HepG2 (cell line): ENCODE measurements around the gene CRYZL1. TPM values are rescaled to one million over a fixed set of nuclear protein-coding genes. Genes with fewer than 3 reads are reported as not detected.

ENCODE experiments used
- ARNTL ChIP-seq: sonication (generic); formaldehyde crosslinking; IDR thresholded peaks from 2 replicates; pipeline ENCODE4 v1.4.0; 2020; ENCODE audit warnings: mild to moderate bottlenecking, missing genetic modification reagents
- IRF9 ChIP-seq: sonication (generic); formaldehyde crosslinking; IDR thresholded peaks from 2 replicates; pipeline ENCODE4 v1.8.0; 2022; ENCODE audit warnings: missing genetic modification reagents, mild to moderate bottlenecking, borderline replicate concordance
- MIER3 ChIP-seq: IDR thresholded peaks from 2 replicates; pipeline ENCODE4 v1.6.1; 2016; ENCODE audit warnings: missing compliant biosample characterization, borderline replicate concordance
- NFAT5 ChIP-seq: sonication (generic); formaldehyde crosslinking; IDR thresholded peaks from 2 replicates; pipeline ENCODE4 v1.4.0; 2020; ENCODE audit warnings: missing genetic modification reagents
- RBM22 ChIP-seq: fragments of 200-400 bp; formaldehyde crosslinking; optimal IDR thresholded peaks from 2 replicates; pipeline ENCODE3; 2017; ENCODE audit warnings: mild to moderate bottlenecking, low read length, moderate library complexity
- SMAD1 ChIP-seq: sonication (generic); formaldehyde crosslinking; IDR thresholded peaks from 2 replicates; pipeline ENCODE4 v1.4.0; 2020; ENCODE audit warnings: missing genetic modification reagents, low read depth, mild to moderate bottlenecking, borderline replicate concordance
- ZNF234 ChIP-seq: sonication (generic); formaldehyde crosslinking; conservative IDR thresholded peaks from 2 replicates; pipeline ENCODE4 v1.5.1; 2020; ENCODE audit warnings: mild to moderate bottlenecking, missing genetic modification reagents
- ZNF235 ChIP-seq: sonication (generic); formaldehyde crosslinking; IDR thresholded peaks from 2 replicates; pipeline ENCODE4 v1.8.1; 2023; ENCODE audit warnings: mild to moderate bottlenecking, missing genetic modification reagents, borderline replicate concordance
- ZNF30 ChIP-seq: sonication (generic); formaldehyde crosslinking; IDR thresholded peaks from 2 replicates; pipeline ENCODE4 v1.5.0; 2020; ENCODE audit warnings: mild to moderate bottlenecking, missing genetic modification reagents
- polyA plus RNA-seq, 8 experiments: library from polyadenylated mRNA; depleted of rRNA in 3 of 8; stranded (reverse) in 7 of 8; unstranded in 1 of 8; fragments of >200 nt; fragmentation: Illumina TruSeq in 4 of 8; extraction: Trizol in 4 of 8; gene quantifications; 2 replicates each; pipeline versions ENCODE4 v1.2.1 to v1.2.3, GENCODE V29; 2011 to 2016; ENCODE audit warnings: low read depth in 4 of 8, missing spikeins in 1 of 8, mixed read lengths in 1 of 8; ENCODE audit not compliant: insufficient read depth in 1 of 8
- total RNA-seq, 5 experiments: library from RNA; depleted of rRNA; stranded (reverse); fragments of >200 nt; fragmentation: Illumina TruSeq; extraction: Trizol; gene quantifications; 2 replicates each; pipeline ENCODE4 v1.2.3, GENCODE V29; 2016; ENCODE audit warnings: low read depth in 1 of 5
- TF ChIP-seq, protein P1 (sequence below): sonication (generic); formaldehyde crosslinking; IDR thresholded peaks from 2 replicates; pipeline ENCODE4; 2020; ENCODE audit warnings: missing genetic modification reagents, mild to moderate bottlenecking, borderline replicate concordance
- TF ChIP-seq, protein P2 (sequence below): sonication (generic); formaldehyde crosslinking; IDR thresholded peaks from 2 replicates; pipeline ENCODE4 v1.4.0; 2020; ENCODE audit warnings: mild to moderate bottlenecking, missing genetic modification reagents

CRYZL1 gene
- total and polyA plus RNA-seq, 2 of the 13 experiments (the other 11 are each of a cell fraction or from before 2014, with no cell fraction given) = 20.3 to 27.7 TPM

DNA sequence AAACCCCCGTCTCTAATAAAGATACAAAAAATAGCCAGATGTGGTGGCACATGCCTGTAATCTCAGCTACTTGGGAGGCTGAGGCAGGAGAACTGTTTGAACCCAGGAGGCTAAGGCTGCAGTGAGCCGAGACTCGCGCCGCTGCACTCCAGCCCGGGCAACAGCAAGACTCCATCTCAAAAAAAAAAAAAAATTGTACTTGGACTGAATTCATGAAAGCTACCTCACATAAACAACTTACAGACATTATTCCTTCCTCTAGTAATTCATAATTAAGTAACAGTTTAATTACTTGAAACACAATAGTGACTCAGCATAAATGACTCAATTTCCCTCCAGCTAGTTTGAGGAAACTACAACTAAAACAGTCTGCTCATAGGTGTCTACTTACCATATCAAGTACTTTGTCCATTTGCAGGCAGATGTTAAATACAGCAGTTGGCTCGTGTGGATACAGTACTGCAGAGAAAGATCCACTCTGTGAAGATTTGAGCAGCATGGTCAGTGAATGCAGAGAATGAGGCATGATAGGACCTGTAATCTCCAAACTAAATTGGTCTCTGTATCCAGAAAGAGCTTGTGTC is 62.5 kb downstream of the CRYZL1 start (continued):
- TF ChIP-seq, protein P1, sequence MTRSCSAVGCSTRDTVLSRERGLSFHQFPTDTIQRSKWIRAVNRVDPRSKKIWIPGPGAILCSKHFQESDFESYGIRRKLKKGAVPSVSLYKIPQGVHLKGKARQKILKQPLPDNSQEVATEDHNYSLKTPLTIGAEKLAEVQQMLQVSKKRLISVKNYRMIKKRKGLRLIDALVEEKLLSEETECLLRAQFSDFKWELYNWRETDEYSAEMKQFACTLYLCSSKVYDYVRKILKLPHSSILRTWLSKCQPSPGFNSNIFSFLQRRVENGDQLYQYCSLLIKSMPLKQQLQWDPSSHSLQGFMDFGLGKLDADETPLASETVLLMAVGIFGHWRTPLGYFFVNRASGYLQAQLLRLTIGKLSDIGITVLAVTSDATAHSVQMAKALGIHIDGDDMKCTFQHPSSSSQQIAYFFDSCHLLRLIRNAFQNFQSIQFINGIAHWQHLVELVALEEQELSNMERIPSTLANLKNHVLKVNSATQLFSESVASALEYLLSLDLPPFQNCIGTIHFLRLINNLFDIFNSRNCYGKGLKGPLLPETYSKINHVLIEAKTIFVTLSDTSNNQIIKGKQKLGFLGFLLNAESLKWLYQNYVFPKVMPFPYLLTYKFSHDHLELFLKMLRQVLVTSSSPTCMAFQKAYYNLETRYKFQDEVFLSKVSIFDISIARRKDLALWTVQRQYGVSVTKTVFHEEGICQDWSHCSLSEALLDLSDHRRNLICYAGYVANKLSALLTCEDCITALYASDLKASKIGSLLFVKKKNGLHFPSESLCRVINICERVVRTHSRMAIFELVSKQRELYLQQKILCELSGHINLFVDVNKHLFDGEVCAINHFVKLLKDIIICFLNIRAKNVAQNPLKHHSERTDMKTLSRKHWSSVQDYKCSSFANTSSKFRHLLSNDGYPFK (CRISPR knock-in tag) = no peak
- no peak for TF ChIP-seq MIER3 (CRISPR knock-in tag)
- no peak for TF ChIP-seq IRF9
- TF ChIP-seq ZNF234 (CRISPR knock-in tag) = no peak
- TF ChIP-seq ARNTL (CRISPR knock-in tag) = no peak
- no peak for TF ChIP-seq SMAD1 (CRISPR knock-in tag)
- TF ChIP-seq ZNF235 (CRISPR knock-in tag) = no peak
- TF ChIP-seq ZNF30 = no peak
- peak; percentile 52 for TF ChIP-seq RBM22
- TF ChIP-seq NFAT5 (CRISPR knock-in tag) = no peak
- TF ChIP-seq, protein P2, sequence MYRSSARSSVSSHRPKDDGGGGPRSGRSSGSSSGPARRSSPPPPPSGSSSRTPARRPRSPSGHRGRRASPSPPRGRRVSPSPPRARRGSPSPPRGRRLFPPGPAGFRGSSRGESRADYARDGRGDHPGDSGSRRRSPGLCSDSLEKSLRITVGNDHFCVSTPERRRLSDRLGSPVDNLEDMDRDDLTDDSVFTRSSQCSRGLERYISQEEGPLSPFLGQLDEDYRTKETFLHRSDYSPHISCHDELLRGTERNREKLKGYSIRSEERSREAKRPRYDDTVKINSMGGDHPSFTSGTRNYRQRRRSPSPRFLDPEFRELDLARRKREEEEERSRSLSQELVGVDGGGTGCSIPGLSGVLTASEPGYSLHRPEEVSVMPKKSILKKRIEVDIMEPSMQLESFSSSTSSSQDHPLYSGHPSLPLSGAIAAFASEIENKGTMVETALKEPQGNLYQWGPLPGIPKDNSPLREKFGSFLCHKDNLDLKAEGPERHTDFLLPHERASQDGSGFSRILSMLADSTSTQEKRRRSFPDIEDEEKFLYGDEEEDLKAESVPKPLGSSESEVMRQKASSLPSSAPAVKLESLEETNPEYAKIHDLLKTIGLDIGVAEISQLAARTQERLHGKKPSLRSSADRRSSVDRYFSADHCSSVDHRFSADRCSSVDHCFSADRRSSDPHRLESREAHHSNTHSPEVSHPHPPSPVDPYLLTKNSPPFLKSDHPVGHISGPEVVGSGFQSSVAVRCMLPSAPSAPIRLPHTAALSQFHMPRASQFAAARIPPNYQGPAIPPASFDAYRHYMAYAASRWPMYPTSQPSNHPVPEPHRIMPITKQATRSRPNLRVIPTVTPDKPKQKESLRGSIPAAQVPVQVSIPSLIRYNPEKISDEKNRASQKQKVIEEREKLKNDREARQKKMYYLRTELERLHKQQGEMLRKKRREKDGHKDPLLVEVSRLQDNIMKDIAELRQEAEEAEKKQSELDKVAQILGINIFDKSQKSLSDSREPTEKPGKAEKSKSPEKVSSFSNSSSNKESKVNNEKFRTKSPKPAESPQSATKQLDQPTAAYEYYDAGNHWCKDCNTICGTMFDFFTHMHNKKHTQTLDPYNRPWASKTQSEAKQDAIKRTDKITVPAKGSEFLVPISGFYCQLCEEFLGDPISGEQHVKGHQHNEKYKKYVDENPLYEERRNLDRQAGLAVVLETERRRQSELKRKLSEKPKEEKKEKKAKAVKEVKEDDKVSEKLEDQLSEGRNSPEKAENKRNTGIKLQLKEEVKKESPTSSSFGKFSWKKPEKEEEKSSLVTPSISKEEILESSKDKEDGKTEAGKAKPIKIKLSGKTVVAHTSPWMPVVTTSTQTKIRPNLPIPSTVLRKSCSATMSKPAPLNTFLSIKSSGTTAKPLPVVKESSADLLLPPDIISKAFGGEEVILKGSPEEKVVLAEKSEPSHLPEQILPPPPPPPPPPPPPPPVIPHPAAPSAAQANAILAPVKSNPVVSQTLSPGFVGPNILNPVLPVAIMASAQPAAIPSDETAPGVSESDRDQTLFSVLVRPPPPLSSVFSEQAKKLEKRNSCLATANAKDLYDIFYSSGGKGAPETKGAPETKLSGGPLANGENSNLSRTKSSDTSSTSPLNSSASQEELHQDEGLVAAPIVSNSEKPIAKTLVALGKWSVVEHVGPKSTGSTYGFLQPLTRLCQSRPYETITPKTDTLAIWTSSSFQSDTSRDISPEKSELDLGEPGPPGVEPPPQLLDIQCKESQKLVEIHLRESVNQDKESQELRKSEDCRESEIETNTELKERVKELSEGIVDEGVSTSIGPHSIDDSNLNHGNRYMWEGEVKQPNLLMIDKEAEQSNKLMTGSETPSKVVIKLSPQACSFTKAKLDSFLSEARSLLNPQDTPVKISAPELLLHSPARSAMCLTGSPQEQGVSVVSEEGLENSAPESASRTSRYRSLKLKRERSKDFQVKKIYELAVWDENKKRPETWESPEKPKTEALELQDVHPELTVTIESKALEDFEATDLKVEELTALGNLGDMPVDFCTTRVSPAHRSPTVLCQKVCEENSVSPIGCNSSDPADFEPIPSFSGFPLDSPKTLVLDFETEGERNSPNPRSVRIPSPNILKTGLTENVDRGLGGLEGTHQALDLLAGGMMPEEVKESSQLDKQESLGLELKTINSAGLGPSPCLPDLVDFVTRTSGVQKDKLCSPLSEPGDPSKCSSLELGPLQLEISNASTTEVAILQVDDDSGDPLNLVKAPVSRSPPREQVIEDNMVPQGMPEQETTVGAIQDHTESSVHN (CRISPR knock-in tag) = no peak
- TF ChIP-seq, all 625 proteins: peak for 5
